Skeletal muscle satellite cell (primary cell): ENCODE measurements around the gene RASAL2.

ENCODE experiments used
- H3K27me3 ChIP-seq: 2 replicates; pipeline ENCODE4 v1.7.0; 2013; ENCODE audit warnings: low read length; ENCODE audit not compliant: control insufficient read depth, insufficient read depth
- H3K36me3 ChIP-seq: 2 replicates; pipeline ENCODE4 v1.7.0; 2013; ENCODE audit warnings: mild to moderate bottlenecking, control low read depth, low read length; ENCODE audit not compliant: insufficient read depth
- H3K4me1 ChIP-seq: 2 replicates; pipeline ENCODE4 v1.7.0; 2013; ENCODE audit warnings: low read length; ENCODE audit not compliant: control insufficient read depth, insufficient read depth
- H3K4me2 ChIP-seq: 2 replicates; pipeline ENCODE4 v1.7.0; 2013; ENCODE audit warnings: mild to moderate bottlenecking, low read length
- H3K4me3 ChIP-seq: 2 replicates; pipeline ENCODE4 v1.7.0; 2013; ENCODE audit warnings: low read length
- H3K9ac ChIP-seq: 2 replicates; pipeline ENCODE4 v1.7.0; 2013; ENCODE audit warnings: mild to moderate bottlenecking, low read depth, low read length, moderate library complexity
- H3K9me3 ChIP-seq: replicated peaks from 2 replicates; pipeline ENCODE4 v1.7.0; 2013; ENCODE audit warnings: mild to moderate bottlenecking, control low read depth, low read length

RASAL2 gene

DNA sequence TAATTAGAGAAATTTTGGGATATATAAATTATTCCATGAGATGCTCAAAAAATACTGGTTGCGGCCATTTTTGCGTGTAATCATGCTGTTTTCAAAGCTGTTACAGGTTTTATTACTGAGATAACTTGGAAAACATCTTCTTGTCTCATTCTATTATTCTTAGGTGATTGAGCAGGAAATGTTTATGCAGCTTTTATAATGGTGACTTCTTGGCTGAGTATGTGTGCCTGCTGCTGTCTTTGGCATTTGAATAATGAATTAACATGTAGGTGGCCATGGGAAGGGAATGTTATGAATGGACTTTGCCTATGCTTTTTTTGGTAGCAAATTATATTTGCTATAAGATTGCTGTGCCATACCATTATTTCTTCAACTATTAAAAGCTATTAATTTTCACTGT lies 52.5 kb downstream of the RASAL2 start:
- Histone ChIP-seq H3K9me3 (no peaks in the 10 kb centered on the region), H3K4me1 (peaks cover 69% of the 10 kb centered on the region)

DNA sequence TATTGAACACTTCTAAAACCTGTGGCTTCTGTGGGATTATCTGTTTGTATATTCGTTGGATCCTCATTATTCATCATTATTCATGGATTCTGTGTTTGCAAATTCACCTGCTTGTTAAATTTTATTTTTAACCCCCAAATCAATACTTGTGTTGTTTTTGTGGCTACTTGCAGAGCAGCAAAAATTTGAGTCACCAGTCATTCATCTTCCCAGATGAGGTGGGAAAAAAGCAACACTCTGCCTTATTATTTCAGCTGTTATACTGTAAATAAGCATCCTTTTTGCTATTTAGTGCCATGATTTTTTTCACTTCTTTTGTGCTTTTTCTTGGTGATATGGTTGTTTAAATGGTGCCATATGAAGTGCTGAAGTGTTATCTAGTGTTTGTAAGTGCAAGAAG lies 56.7 kb downstream of the RASAL2 start:
- no peaks in the 10 kb centered on the region for H3K9me3 ChIP-seq
- peak overlapping the region; percentile 35 for H3K4me2 ChIP-seq
- H3K4me3 ChIP-seq = no peak overlapping the region
- no peaks in the 10 kb centered on the region for H3K27me3 ChIP-seq
- H3K36me3 ChIP-seq = no peaks in the 10 kb centered on the region
- H3K4me1 ChIP-seq = peaks cover 61% of the 10 kb centered on the region
- no peak overlapping the region for H3K9ac ChIP-seq

More for the DNA sequence above, 52.5 kb downstream of the RASAL2 start:
- Histone ChIP-seq H3K4me2 (peak overlapping the region; percentile 38), H3K36me3 (no peaks in the 10 kb centered on the region), H3K9ac (no peak overlapping the region), H3K4me3 (no peak overlapping the region), H3K27me3 (no peaks in the 10 kb centered on the region)

DNA sequence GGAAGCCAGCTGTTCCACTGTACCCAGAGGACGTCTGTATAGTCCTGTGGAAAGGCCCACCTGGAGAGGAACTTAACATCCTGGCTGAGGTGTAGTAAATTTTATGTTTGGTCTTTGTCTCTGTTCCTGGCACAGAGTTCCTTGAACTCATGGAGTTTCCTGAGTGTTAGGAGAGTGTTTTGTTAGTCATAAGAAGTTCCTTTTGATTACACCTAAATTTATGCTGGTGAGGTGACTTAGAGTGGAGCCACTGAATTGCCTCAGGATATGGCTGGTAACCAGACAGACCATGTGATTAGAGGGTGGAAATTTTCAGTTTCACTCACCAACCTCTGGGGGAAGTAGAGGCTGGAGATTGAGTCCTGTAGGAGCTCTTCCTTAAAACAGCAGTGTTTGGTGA lies 57.9 kb downstream of the RASAL2 start:
- H3K4me1 ChIP-seq = peaks cover 56% of the 10 kb centered on the region
- no peak overlapping the region for H3K9ac ChIP-seq
- no peaks in the 10 kb centered on the region for H3K27me3 ChIP-seq
- no peaks in the 10 kb centered on the region for H3K9me3 ChIP-seq
- H3K36me3 ChIP-seq = no peaks in the 10 kb centered on the region
- no peak overlapping the region for H3K4me2 ChIP-seq
- H3K4me3 ChIP-seq = no peak overlapping the region

DNA sequence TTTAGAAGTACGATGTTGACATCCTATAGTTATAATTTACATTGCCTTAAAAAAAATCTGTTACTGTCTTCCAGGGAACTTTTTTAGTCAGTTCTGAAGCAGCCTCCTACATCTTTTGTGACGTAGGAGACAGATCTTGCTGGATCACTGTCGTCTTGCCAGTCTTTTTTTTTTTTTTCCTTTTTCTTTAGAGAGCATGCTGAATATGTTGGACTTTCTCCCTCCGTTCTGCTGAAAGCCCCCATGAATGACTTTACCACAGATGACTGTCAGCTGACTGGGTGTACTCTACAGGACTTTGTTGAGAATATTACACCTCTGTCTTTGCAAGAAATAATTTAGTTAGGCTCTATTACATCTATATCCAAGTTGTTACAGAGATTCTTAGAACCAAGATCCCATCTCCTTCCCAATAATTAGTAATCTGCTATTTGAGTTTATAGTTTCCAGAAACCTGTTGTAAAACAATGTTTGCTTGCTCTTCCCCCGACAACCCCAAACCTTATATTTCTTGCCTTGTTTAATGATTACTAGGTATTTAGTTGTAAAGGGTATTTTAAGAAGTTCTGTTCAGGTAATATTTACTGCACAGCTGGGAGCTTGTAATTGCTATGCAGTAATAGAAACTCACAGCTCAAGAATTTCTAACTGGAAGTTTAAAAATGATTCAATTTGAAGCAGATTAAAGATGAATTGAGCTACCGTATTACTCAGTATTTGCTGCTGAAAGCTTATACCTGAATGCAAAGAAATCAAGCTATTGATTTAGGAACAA lies 61.8 kb downstream of the RASAL2 start:
- Histone ChIP-seq H3K4me2 (peak overlapping the region; percentile 29), H3K9me3 (no peaks in the 10 kb centered on the region), H3K36me3 (no peaks in the 10 kb centered on the region), H3K4me1 (peaks cover 29% of the 10 kb centered on the region), H3K4me3 (no peak overlapping the region), H3K9ac (no peak overlapping the region), H3K27me3 (no peaks in the 10 kb centered on the region)

DNA sequence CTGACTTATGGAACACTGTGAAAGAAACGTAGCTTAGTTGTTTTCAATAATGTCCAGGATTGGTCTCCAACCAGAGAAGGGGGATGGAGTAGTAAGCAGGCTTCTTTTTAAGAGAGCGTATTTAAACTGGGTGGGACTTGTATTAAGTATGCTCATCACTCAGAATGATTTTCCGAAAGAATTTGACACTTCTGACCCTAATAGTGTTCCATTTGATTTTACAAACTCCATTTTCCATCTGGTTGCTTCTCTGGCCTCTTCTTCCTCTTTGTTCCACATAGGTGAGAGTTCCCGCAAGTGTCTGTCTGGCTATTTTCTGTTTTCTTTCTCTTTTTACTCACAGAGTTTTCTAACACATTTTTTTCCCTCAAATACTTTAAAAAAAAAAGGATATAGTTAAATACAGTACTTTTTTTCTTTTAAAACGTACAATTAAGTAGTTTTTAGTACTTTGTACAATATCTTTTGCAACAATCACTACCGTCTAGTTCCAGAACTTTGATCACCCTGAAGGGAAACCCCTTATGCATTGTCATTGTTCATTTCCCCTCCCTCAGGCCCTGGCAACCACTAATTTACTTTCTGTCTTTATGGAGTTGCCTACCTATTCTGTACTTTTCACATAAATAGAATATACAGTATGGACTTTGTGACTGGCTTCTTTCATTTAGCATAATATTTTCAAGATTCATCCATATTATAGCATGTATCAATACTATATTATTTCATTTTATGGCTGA lies 67.0 kb downstream of the RASAL2 start:
- H3K27me3 ChIP-seq = no peaks in the 10 kb centered on the region
- H3K36me3 ChIP-seq = no peaks in the 10 kb centered on the region
- no peak overlapping the region for H3K4me3 ChIP-seq
- peaks cover 12% of the 10 kb centered on the region for H3K4me1 ChIP-seq
- H3K4me2 ChIP-seq = no peak overlapping the region
- H3K9ac ChIP-seq = no peak overlapping the region
- no peaks in the 10 kb centered on the region for H3K9me3 ChIP-seq

DNA sequence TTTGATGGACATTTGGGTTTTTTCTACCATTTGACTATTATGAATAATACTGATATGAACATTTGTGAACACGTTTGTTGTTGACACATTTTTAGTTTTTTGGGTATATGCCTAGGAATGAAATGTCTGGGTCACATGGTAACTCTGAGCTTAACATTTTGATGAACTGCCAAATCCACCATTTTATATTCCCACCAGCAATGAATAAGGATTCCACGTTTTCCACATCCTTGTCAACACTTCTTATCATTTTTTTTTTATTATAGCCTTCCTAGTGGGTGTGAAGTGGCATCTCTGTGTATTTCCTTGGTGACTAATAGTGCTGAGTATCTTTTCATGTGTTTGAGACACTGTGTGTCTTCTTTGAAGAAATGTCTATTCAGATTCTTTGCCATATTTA lies 67.6 kb downstream of the RASAL2 start:
- no peaks in the 10 kb centered on the region for H3K27me3 ChIP-seq
- H3K9me3 ChIP-seq = no peaks in the 10 kb centered on the region
- H3K4me1 ChIP-seq = peaks cover 9% of the 10 kb centered on the region
- H3K9ac ChIP-seq = no peak overlapping the region
- no peak overlapping the region for H3K4me3 ChIP-seq
- H3K36me3 ChIP-seq = no peaks in the 10 kb centered on the region
- H3K4me2 ChIP-seq = no peak overlapping the region

DNA sequence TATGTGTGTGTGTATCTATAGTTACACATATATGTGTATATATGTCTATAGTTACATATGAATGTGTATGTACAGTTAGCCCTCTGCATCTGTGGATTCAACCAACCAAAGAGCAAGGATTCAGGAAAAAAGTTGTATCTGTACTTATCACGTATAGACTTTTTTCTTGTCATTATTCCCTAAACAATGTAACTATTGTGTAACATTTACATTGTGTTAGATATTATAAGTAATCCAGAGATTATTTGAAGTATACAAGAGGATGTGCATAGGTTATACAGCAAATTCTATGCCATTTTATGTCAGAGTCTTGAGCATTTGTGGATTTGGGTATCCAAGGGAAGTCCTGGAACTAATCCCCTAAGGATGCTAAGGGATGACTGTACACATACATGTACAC lies 71.3 kb downstream of the RASAL2 start:
- H3K4me2 ChIP-seq = no peak overlapping the region
- no peaks in the 10 kb centered on the region for H3K36me3 ChIP-seq
- H3K27me3 ChIP-seq = no peaks in the 10 kb centered on the region
- no peak overlapping the region for H3K4me3 ChIP-seq
- H3K9me3 ChIP-seq = no peaks in the 10 kb centered on the region
- no peak overlapping the region for H3K9ac ChIP-seq
- peaks cover 23% of the 10 kb centered on the region for H3K4me1 ChIP-seq

DNA sequence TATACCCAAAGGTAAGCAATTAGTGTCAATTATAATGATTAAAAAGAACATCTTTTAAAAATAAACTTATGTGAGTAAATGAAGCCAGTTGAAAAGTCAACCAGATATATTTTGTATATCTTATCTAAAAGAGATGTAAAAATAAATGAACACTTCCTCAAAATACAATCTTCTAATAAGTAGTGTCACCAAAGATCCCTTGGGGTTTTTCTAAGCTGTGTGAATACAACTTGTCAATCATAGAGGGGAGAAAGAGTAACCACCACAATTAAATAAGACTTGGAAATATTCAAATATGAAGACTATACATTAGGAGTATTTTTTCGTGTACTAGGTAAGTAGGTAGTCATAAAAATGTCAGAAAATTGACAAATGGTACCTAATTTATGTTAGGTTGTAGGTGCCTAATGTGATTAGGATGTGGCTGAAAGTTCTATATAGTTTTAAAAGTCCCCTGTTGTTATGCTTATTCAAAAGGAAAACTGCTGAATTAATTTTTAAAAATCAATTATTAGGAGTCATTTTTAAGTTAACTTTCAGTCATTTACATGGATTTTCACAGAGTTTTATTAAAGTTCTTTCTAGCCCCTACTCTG lies 72.6 kb downstream of the RASAL2 start:
- Histone ChIP-seq H3K36me3 (no peaks in the 10 kb centered on the region), H3K4me3 (no peak overlapping the region), H3K9me3 (no peaks in the 10 kb centered on the region), H3K9ac (no peak overlapping the region), H3K27me3 (no peaks in the 10 kb centered on the region), H3K4me2 (no peak overlapping the region), H3K4me1 (peaks cover 23% of the 10 kb centered on the region)

DNA sequence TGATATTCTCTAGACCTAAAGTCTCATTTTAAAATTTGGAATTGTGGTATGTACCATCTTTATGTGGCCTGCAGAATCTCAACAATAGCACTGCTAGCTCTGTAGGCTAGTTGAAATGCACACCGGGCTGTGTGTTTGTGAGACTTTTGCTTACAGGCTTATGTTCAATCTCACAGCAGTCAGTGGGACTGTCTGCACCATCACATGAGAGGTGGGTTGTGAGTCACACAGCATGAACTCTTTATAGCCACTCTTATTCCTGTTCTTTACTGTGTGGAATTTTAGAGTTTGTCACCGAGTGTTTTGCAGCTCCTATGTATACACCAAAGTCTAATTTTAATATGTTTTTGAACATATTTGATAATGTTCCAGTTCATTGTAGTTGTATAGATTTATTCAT lies 74.6 kb downstream of the RASAL2 start:
- Histone ChIP-seq H3K4me2 (peak overlapping the region; percentile 25), H3K27me3 (no peaks in the 10 kb centered on the region), H3K4me3 (no peak overlapping the region), H3K36me3 (no peaks in the 10 kb centered on the region), H3K9ac (peak overlapping the region; percentile 20), H3K4me1 (peaks cover 28% of the 10 kb centered on the region), H3K9me3 (no peaks in the 10 kb centered on the region)

DNA sequence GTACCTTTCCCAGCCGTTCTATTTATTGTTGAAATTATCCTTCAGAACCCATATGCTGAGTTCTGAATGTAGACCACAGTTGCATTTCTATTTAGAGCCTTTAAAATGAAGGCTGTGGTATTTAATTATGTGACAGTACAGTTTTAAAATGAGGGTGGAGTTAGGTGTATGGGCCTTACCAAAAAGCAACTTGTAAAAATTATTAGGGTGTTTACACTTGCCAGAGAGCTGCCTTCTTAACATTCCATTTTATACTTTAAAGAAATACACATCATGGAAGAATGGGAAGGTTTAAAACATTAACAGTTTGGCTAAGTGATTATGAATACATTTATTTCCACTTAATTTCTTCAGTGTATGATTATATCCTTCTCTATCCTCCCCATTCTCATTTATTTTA lies 75.7 kb downstream of the RASAL2 start:
- Histone ChIP-seq H3K9ac (no peak overlapping the region), H3K4me3 (no peak overlapping the region), H3K36me3 (no peaks in the 10 kb centered on the region), H3K4me1 (peaks cover 35% of the 10 kb centered on the region), H3K27me3 (no peaks in the 10 kb centered on the region), H3K4me2 (no peak overlapping the region), H3K9me3 (no peaks in the 10 kb centered on the region)

DNA sequence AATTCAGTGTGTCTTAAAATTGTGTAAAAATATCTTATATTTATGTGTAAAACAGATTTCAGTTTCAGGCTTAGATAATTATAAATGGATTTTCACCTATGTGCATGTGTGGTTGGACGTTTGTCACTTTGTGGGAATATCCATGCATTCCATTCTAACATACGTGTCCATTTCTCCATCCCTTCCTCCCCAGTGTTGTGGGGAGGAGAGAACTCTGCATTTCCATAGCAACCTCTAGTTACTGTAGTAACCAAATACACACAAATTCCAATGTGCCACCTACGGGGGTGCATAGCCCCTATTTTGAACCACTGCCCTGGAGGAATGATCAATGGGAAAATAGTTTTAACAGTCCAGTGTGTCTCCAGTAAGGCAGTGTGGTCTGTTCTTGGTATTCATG lies 79.0 kb downstream of the RASAL2 start:
- no peak overlapping the region for H3K9ac ChIP-seq
- H3K36me3 ChIP-seq = no peaks in the 10 kb centered on the region
- no peaks in the 10 kb centered on the region for H3K9me3 ChIP-seq
- H3K4me1 ChIP-seq = peaks cover 23% of the 10 kb centered on the region
- no peak overlapping the region for H3K4me2 ChIP-seq
- H3K27me3 ChIP-seq = no peaks in the 10 kb centered on the region
- H3K4me3 ChIP-seq = no peak overlapping the region
